Esophagus squamous epithelium (tissue), 5 donors: Measurements from ENCODE around the gene ERCC6L2. TPM values are rescaled to one million over a fixed set of nuclear protein-coding genes. Genes with fewer than 3 reads are reported as not detected.

ENCODE experiments used
- DNase-seq: peaks from one replicate; lab custom pipeline; 2025; lab: John Stamatoyannopoulos, UW
- H3K27ac ChIP-seq, 4 donors: fragments of 200-600 bp; sonication (generic); one replicate each; pipeline ENCODE4 v1.5.1; 2016 to 2019; ENCODE audit warnings: mild to moderate bottlenecking in 1 of 4
- H3K27me3 ChIP-seq, 4 donors: fragments of 200-600 bp; sonication (generic); 1 replicate in 3 of 4; 2 replicates in 1 of 4; pipeline versions ENCODE4 v1.5.1 to v1.6.0; 2017 to 2021; ENCODE audit warnings: antibody characterized with exemption in 1 of 4
- H3K36me3 ChIP-seq, 3 donors: fragments of 200-600 bp; sonication (generic); one replicate each; pipeline ENCODE4 v1.5.1; 2016 to 2019
- H3K4me1 ChIP-seq, 3 donors: fragments of 200-600 bp; sonication (generic); one replicate each; pipeline ENCODE4 v1.5.1; 2017 to 2019
- H3K4me3 ChIP-seq, 4 donors: fragments of 200-600 bp; sonication (generic); 1 replicate in 3 of 4; 2 replicates in 1 of 4; pipeline ENCODE4 v1.5.1; 2016 to 2019; ENCODE audit warnings: mild to moderate bottlenecking in 2 of 4, moderate library complexity in 1 of 4
- H3K9me3 ChIP-seq, 3 donors: fragments of 200-600 bp; sonication (generic); one replicate each; pipeline ENCODE4 v1.5.1; 2016 to 2019
- POLR2A ChIP-seq, 4 donors: fragments of 450-650 bp; IDR thresholded peaks; one replicate each; pipeline ENCODE4 v1.6.1; 2017; ENCODE audit warnings: antibody characterized with exemption in 4 of 4, mild to moderate bottlenecking in 4 of 4, moderate library complexity in 3 of 4
- WGBS, 2 donors: methylation state at CpG; one replicate each; pipeline ENCODE4 v1.1.5; 2018; 5-methylcytosine and 5-hydroxymethylcytosine counted together
- intact Hi-C: fragments of 100-400 bp; cut with DNase I; formaldehyde crosslinking; loops from one replicate; pipeline ENCODE4 v1.15.0; 2022
- total RNA-seq, 4 donors: library from RNA; depleted of rRNA; stranded (reverse); fragments of >200 nt; gene quantifications; one replicate each; pipeline ENCODE4 v1.1.0, GENCODE V29; 2016
- TF ChIP-seq, protein P1 (sequence below), 6 experiments: fragments of 450-650 bp in 4 of 6; fragments of 200-600 bp in 2 of 6; sonication (generic) in 2 of 6; IDR thresholded peaks; one replicate each; pipeline ENCODE4 v1.5.1; 2016 to 2019; ENCODE audit warnings: antibody characterized with exemption in 6 of 6, mild to moderate bottlenecking in 4 of 6, moderate library complexity in 4 of 6
- donor health status: DM: yes; HTN: yes; CAD: no.

ERCC6L2 gene
- total RNA-seq, 4 donors from 2014 or later, result 32.7 to 70.8 (median 34.0) TPM

DNA sequence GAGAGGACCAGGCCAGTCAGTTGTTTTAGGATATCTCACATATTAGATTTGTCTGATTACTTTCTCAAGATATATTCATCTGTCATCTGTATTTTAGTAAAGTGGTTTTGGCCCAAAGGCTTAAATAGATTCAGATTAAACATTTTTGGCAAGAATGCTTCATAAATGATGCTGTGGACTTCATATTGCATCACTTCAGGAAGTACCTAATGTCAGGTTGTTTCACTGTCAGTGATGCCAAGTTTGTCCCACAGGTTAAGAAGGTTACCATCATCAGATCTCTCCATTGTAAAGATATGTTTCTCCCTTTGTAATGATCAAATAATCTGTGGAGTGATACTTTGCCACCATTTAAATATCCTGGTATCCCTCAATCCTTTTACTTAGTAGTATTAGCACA, 37.3 kb downstream of the ERCC6L2 start:
- DNase-seq, result no peak
- H3K27me3 ChIP-seq, result no peaks in the 10 kb centered on the region
- no peak overlapping the region for H3K4me3 ChIP-seq
- TF ChIP-seq, protein P1, sequence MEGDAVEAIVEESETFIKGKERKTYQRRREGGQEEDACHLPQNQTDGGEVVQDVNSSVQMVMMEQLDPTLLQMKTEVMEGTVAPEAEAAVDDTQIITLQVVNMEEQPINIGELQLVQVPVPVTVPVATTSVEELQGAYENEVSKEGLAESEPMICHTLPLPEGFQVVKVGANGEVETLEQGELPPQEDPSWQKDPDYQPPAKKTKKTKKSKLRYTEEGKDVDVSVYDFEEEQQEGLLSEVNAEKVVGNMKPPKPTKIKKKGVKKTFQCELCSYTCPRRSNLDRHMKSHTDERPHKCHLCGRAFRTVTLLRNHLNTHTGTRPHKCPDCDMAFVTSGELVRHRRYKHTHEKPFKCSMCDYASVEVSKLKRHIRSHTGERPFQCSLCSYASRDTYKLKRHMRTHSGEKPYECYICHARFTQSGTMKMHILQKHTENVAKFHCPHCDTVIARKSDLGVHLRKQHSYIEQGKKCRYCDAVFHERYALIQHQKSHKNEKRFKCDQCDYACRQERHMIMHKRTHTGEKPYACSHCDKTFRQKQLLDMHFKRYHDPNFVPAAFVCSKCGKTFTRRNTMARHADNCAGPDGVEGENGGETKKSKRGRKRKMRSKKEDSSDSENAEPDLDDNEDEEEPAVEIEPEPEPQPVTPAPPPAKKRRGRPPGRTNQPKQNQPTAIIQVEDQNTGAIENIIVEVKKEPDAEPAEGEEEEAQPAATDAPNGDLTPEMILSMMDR (IDR thresholded peaks at IDR 0.05), result no peak
- TF ChIP-seq POLR2A (IDR thresholded peaks at IDR 0.05), result no peak
- intact Hi-C loops, result no loop called here
- H3K4me1 ChIP-seq, result no peaks in the 10 kb centered on the region
- peaks cover 0 to 48% (median 4%) of the 10 kb centered on the region in 3 donors for H3K36me3 ChIP-seq
- no peak overlapping the region for H3K27ac ChIP-seq
- no peaks in the 10 kb centered on the region for H3K9me3 ChIP-seq

DNA sequence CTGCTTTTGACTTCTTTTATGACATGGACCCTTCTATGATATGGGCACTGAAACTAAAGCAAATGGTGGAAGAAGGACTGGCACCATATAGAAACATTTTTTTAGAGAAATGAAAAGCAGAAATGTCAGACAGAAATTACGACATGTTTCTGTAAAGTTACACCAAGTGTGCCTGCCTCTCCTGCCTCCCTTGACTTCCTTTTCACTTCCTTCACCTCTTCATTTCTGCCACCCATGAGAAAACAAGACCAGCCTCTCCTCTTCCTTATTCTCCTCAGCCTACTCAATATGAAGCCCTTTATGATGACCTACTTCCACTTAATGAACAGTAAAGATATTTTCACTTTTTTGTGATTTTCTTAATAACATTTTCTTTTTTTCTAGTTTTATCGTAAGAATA, 44.5 kb downstream of the ERCC6L2 start:
- Histone ChIP-seq H3K4me3 (no peak overlapping the region), H3K9me3 (no peaks in the 10 kb centered on the region), H3K27me3 (no peaks in the 10 kb centered on the region), H3K36me3 (peaks cover 0 to 98% (median 4%) of the 10 kb centered on the region in 3 donors), H3K27ac (no peak overlapping the region), H3K4me1 (no peaks in the 10 kb centered on the region)
- no peak for TF ChIP-seq POLR2A (IDR thresholded peaks at IDR 0.05)
- TF ChIP-seq, protein P1 (IDR thresholded peaks at IDR 0.05), result no peak
- intact Hi-C loops, result no loop called here
- WGBS, 2 donors, result 86 to 92% methylated on average over 2 of the region's 2 CpGs
- DNase-seq, result no peak

DNA sequence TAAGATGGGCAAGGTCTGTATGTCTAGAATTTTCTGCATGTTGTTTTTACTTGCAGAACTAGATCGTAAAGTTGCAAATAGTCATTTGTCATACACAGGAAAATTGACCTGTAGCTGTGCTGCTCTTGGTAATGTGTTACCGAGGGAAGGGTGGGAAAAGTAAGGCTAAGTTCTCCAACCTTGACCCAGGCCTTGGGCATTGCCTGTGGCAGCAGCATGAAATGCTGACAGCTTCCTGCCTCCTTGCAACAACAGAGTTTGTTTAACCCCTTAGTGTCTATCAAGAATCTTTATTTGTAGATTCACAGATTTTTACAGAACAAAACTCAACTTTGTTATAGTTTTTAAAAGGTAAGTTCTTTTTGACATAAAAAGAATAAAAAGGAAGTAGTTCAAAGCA, 48.3 kb downstream of the ERCC6L2 start:
- peaks cover 0 to 85% (median 0%) of the 10 kb centered on the region in 3 donors for H3K36me3 ChIP-seq
- H3K27ac ChIP-seq, result no peak overlapping the region
- H3K9me3 ChIP-seq, result no peaks in the 10 kb centered on the region
- H3K4me3 ChIP-seq, result no peak overlapping the region
- H3K4me1 ChIP-seq, result no peaks in the 10 kb centered on the region
- WGBS, 2 donors, result 81 to 89% methylated on average over 2 of the region's 2 CpGs
- no peak for DNase-seq
- intact Hi-C loops, result no loop called here
- no peak for TF ChIP-seq POLR2A (IDR thresholded peaks at IDR 0.05)
- TF ChIP-seq, protein P1 (IDR thresholded peaks at IDR 0.05), result no peak
- no peaks in the 10 kb centered on the region for H3K27me3 ChIP-seq

DNA sequence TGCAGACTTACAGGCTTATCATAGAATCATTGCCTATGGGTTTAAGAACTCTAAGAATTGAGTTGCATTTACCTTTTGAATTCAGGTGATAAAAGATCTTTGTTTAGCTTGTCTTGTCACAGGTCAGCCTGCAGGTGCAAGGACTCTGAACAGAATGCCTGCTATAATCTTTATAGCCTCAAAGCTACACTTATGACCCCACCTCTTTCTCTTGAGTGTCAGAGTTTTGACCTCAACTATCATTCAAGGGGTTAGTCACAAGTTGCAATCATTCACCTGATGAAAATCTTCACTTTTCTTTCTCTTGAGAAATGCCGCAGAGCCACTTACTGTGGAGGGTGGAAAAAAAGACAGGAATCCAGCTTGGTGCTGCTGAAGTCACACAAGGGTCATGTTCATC, 49.5 kb downstream of the ERCC6L2 start:
- no peak for TF ChIP-seq POLR2A (IDR thresholded peaks at IDR 0.05)
- TF ChIP-seq, protein P1 (IDR thresholded peaks at IDR 0.05), result no peak

DNA sequence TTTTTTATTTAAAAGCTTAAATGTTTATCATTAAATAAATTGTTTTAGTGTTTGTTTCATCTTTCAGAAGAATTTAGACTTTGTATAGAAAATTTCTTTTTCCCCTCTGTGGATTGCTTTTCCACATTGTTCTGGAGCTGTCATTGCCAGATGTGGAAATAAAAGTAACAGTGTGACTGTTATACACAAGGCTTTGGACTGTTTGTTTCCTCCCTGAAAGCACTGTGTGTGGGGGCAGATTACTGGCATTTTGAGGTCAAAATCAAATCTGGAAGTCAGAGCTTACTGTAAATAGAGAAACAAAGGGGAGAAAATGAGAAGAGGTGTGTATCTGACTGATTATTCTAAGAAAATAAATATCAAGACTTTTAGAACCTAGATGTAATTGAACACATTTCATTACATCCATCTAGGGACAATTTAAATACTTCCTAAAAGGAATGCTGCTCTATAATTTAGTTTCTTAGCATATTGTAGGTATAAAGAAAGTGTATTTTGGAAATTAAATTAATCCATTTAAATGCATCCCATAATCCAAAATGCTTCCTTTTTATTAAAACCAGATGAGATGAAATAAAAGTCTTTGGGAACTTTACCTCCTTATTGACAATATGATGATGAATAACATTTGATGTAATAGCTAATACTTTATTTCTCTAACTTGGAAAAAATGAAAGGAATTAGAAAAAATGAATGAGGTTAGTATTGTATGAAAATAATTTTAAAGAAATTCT, 51.9 kb downstream of the ERCC6L2 start:
- TF ChIP-seq, protein P1 (IDR thresholded peaks at IDR 0.05), result no peak
- no peak for TF ChIP-seq POLR2A (IDR thresholded peaks at IDR 0.05)
- Histone ChIP-seq H3K4me3 (no peak overlapping the region), H3K27me3 (no peaks in the 10 kb centered on the region), H3K4me1 (no peaks in the 10 kb centered on the region), H3K36me3 (peaks cover 0 to 84% (median 0%) of the 10 kb centered on the region in 3 donors), H3K9me3 (no peaks in the 10 kb centered on the region), H3K27ac (no peak overlapping the region)
- no peak for DNase-seq
- intact Hi-C loops, result no loop called here

More for the DNA sequence above, 49.5 kb downstream of the ERCC6L2 start:
- Histone ChIP-seq H3K27me3 (no peaks in the 10 kb centered on the region), H3K9me3 (no peaks in the 10 kb centered on the region), H3K4me3 (no peak overlapping the region), H3K36me3 (peaks cover 0 to 85% (median 0%) of the 10 kb centered on the region in 3 donors), H3K4me1 (no peaks in the 10 kb centered on the region), H3K27ac (no peak overlapping the region)
- intact Hi-C loops, result no loop called here
- WGBS, 2 donors, result 100% methylated on average over 1 of the region's 1 CpG
- no peak for DNase-seq
